ENCODE measurements around the gene SLC6A6. TPM values are rescaled to one million over a fixed set of nuclear protein-coding genes. Genes with fewer than 3 reads are reported as not detected.
A peak's percentile ranks its signal among the peaks of the same experiment; 100 is the strongest.

Gene SLC6A6
- total RNA-seq, 3 donors from 2014 or later, result 22.1 to 52.4 (median 27.5) TPM

DNA sequence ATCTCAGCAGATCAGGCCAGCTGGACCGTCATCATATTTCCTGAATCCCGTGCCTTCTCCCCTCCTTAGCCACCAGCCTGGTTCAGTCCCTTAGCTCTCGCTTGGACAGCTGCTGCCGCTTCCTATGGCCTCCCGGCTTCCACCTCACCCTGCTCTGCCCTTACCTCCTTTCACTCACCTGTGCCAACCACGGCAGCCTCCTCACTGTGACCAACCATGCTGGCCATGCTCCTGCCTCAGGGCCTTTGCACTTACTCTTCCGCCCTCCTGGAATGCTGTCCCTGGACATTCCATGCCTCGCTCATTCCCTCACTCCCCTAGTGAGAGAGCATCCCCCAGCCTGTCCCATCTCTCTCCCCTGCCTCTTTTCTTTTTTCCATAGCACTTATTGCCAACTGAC is 118.6 kb downstream of the SLC6A6 start:
- Histone ChIP-seq H3K27ac (no peak overlapping the region), H3K36me3 (no peaks in the 10 kb centered on the region), H3K4me3 (no peak overlapping the region), H3K9me3 (no peaks in the 10 kb centered on the region), H3K4me1 (no peaks in the 10 kb centered on the region), H3K27me3 (no peaks in the 10 kb centered on the region)
- intact Hi-C loops (cut with DNase I; ENCODE audit: low total_unique reads), result no loop called here
- TF ChIP-seq POLR2AphosphoS5 (IDR thresholded peaks at IDR 0.05) (no peak), CTCF (IDR thresholded peaks at IDR 0.05) (no peak), POLR2A (IDR thresholded peaks at IDR 0.05) (no peak)
- peak in 1 of 2 donors; percentile 7 for DNase-seq (ENCODE audit: low spot score in 2 of 2)

DNA sequence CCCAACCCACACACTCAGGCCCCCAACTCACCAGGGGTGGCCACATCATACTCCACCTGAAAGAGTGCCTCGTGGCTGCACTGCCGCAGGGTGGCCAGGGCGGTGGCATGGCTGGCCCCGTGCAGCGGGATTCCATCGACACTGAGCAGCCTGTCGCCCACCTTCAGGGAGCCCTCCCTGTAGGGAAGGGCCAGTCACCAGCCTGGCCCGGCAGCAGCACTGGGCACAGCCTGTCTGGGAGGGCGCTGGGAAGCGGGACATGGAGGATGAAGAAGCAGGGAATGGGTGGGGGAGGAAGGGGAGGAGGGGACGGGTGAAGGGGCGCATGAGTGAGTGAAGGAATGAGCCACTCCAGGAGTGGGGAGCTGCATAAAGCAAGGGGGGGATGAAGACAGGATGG is 119.2 kb downstream of the SLC6A6 start:
- intact Hi-C loops (cut with DNase I; ENCODE audit: low total_unique reads), result no loop called here
- H3K27ac ChIP-seq, result no peak overlapping the region
- no peaks in the 10 kb centered on the region for H3K36me3 ChIP-seq
- no peaks in the 10 kb centered on the region for H3K4me1 ChIP-seq
- no peak overlapping the region for H3K4me3 ChIP-seq
- peak in 1 of 2 donors; percentile 45 for DNase-seq (ENCODE audit: low spot score in 2 of 2)
- no peaks in the 10 kb centered on the region for H3K27me3 ChIP-seq
- TF ChIP-seq POLR2AphosphoS5 (IDR thresholded peaks at IDR 0.05), result no peak
- TF ChIP-seq CTCF (IDR thresholded peaks at IDR 0.05), result no peak
- no peak for TF ChIP-seq POLR2A (IDR thresholded peaks at IDR 0.05)
- H3K9me3 ChIP-seq, result no peaks in the 10 kb centered on the region

GRCh38 chr3:14522129-14522691 is 119.8 kb downstream of the SLC6A6 start:
- Histone ChIP-seq H3K27me3 (no peaks in the 10 kb centered on the region), H3K27ac (peak overlapping the region in 1 of 2 donors; percentile 7), H3K9me3 (no peaks in the 10 kb centered on the region), H3K36me3 (no peaks in the 10 kb centered on the region), H3K4me3 (no peak overlapping the region), H3K4me1 (no peaks in the 10 kb centered on the region)
- intact Hi-C loops (cut with DNase I; ENCODE audit: low total_unique reads), result no loop called here
- DNase-seq (ENCODE audit: low spot score in 2 of 2), result peak in 1 of 2 donors; percentile 45
- no peak for TF ChIP-seq POLR2A (IDR thresholded peaks at IDR 0.05)
- no peak for TF ChIP-seq POLR2AphosphoS5 (IDR thresholded peaks at IDR 0.05)
- TF ChIP-seq CTCF (IDR thresholded peaks at IDR 0.05), result no peak

DNA sequence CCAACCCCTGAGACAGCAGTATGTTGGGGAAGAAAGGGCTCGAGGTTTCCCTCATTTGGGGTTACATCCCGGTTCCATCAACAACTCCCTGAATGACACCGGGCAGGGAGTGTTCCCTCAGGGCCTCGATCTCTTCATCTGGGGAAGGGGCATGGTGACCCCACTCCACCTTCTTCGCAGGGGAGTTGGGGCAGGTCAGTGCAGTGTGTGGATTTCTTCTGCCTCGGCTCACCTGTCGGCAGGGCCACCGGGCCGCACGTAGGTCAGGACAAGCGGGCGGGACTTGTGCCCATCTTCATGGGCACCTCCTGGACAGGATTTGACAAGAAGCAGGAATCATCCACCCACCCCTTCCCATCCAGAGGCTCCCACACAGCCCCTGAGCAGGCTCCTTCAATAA is 120.4 kb downstream of the SLC6A6 start:
- H3K9me3 ChIP-seq, result no peaks in the 10 kb centered on the region
- H3K27ac ChIP-seq, result peak overlapping the region in 1 of 2 donors; percentile 7
- H3K4me1 ChIP-seq, result no peaks in the 10 kb centered on the region
- H3K27me3 ChIP-seq, result no peaks in the 10 kb centered on the region
- intact Hi-C loops (cut with DNase I; ENCODE audit: low total_unique reads), result no loop called here
- TF ChIP-seq POLR2A (IDR thresholded peaks at IDR 0.05), result no peak
- no peak for TF ChIP-seq CTCF (IDR thresholded peaks at IDR 0.05)
- no peak for TF ChIP-seq POLR2AphosphoS5 (IDR thresholded peaks at IDR 0.05)
- no peaks in the 10 kb centered on the region for H3K36me3 ChIP-seq
- H3K4me3 ChIP-seq, result no peak overlapping the region
- DNase-seq (ENCODE audit: low spot score in 2 of 2), result peak in 1 of 2 donors; percentile 45

GRCh38 chr3:14523792-14524191 is 121.4 kb downstream of the SLC6A6 start:
- intact Hi-C loops (cut with DNase I; ENCODE audit: low total_unique reads), result no loop called here
- H3K36me3 ChIP-seq, result no peaks in the 10 kb centered on the region
- no peaks in the 10 kb centered on the region for H3K9me3 ChIP-seq
- no peaks in the 10 kb centered on the region for H3K27me3 ChIP-seq
- no peak overlapping the region for H3K4me3 ChIP-seq
- no peak overlapping the region for H3K27ac ChIP-seq
- TF ChIP-seq POLR2AphosphoS5 (IDR thresholded peaks at IDR 0.05), result no peak
- no peak for TF ChIP-seq CTCF (IDR thresholded peaks at IDR 0.05)
- TF ChIP-seq POLR2A (IDR thresholded peaks at IDR 0.05), result no peak
- peak in 1 of 2 donors; percentile 6 for DNase-seq (ENCODE audit: low spot score in 2 of 2)
- no peaks in the 10 kb centered on the region for H3K4me1 ChIP-seq

Measured in breast epithelium (tissue), 4 donors.